Coronary artery (tissue), 2 donors: Measurements from ENCODE around the gene HIPK2.
A peak's percentile ranks its signal among the peaks of the same experiment; 100 is the strongest.

Experiments used
- DNase-seq: peaks from one replicate; pipeline ENCODE4 v3.0.0-alpha.2; 2017; ENCODE audit warnings: low spot score
- H3K27ac ChIP-seq, 2 donors: fragments of 200-600 bp; sonication (generic); one replicate each; pipeline ENCODE4 v1.5.1; 2016 to 2019
- H3K4me3 ChIP-seq: fragments of 200-600 bp; sonication (generic); 2 replicates; pipeline ENCODE4 v1.5.1; 2016; ENCODE audit warnings: mild to moderate bottlenecking, moderate library complexity
- CTCF ChIP-seq: fragments of 200-600 bp; sonication (generic); IDR thresholded peaks from one replicate; pipeline ENCODE4 v1.5.1; 2019; ENCODE audit warnings: antibody characterized with exemption

HIPK2 gene

GRCh38 chr7:139784648-139785047 lies 6.8 kb upstream of the HIPK2 start:
- no peak for TF ChIP-seq CTCF
- DNase-seq: no peak
- no peak overlapping the region for H3K27ac ChIP-seq
- no peak overlapping the region for H3K4me3 ChIP-seq

GRCh38 chr7:139783647-139784385 lies 6.0 kb upstream of the HIPK2 start:
- H3K4me3 ChIP-seq: no peak overlapping the region
- TF ChIP-seq CTCF: no peak
- H3K27ac ChIP-seq: no peak overlapping the region
- no peak for DNase-seq

GRCh38 chr7:139782932-139783331 lies 5.1 kb upstream of the HIPK2 start:
- H3K4me3 ChIP-seq: no peak overlapping the region
- TF ChIP-seq CTCF: no peak
- no peak overlapping the region for H3K27ac ChIP-seq
- DNase-seq: no peak

- Histone ChIP-seq H3K4me3 (peak overlapping the region; percentile 97), H3K27ac (peak overlapping the region; percentile 96 to 99)
- no peak for TF ChIP-seq CTCF
- no peak for DNase-seq
Measured at GRCh38 chr7:139777133-139777891, 486 bp downstream of the HIPK2 start.

GRCh38 chr7:139776486-139777132 lies 1.2 kb downstream of the HIPK2 start:
- Histone ChIP-seq H3K4me3 (peak overlapping the region; percentile 97), H3K27ac (peak overlapping the region; percentile 96 to 99)
- no peak for DNase-seq
- no peak for TF ChIP-seq CTCF

GRCh38 chr7:139775829-139776266 lies 1.9 kb downstream of the HIPK2 start:
- H3K4me3 ChIP-seq: peak overlapping the region; percentile 97
- peak overlapping the region; percentile 96 to 99 for H3K27ac ChIP-seq
- peak; percentile 64 for TF ChIP-seq CTCF
- DNase-seq: no peak
